Measurements from ENCODE around the gene MRPS18A.
"Not testable (repeated sequence)": the region's sequence is repeated elsewhere in the genome, so short reads cannot be mapped to it uniquely, and the experiment has no call there.

- not testable (repeated sequence) for TF ChIP-seq EZH2 (IDR thresholded peaks at IDR 0.05; ENCODE audit: low read depth)
- TF ChIP-seq, protein P1, sequence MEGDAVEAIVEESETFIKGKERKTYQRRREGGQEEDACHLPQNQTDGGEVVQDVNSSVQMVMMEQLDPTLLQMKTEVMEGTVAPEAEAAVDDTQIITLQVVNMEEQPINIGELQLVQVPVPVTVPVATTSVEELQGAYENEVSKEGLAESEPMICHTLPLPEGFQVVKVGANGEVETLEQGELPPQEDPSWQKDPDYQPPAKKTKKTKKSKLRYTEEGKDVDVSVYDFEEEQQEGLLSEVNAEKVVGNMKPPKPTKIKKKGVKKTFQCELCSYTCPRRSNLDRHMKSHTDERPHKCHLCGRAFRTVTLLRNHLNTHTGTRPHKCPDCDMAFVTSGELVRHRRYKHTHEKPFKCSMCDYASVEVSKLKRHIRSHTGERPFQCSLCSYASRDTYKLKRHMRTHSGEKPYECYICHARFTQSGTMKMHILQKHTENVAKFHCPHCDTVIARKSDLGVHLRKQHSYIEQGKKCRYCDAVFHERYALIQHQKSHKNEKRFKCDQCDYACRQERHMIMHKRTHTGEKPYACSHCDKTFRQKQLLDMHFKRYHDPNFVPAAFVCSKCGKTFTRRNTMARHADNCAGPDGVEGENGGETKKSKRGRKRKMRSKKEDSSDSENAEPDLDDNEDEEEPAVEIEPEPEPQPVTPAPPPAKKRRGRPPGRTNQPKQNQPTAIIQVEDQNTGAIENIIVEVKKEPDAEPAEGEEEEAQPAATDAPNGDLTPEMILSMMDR (conservative IDR thresholded peaks at IDR 0.05) = not testable (repeated sequence)
Observed at GRCh38 chr6:43700939-43701560, 13.5 kb upstream of the MRPS18A start.

Measured in PC-9 (cell line).